ENCODE data around the gene GRIK1.
A peak's percentile ranks its signal among the peaks of the same experiment; 100 is the strongest.

Gene GRIK1

DNA sequence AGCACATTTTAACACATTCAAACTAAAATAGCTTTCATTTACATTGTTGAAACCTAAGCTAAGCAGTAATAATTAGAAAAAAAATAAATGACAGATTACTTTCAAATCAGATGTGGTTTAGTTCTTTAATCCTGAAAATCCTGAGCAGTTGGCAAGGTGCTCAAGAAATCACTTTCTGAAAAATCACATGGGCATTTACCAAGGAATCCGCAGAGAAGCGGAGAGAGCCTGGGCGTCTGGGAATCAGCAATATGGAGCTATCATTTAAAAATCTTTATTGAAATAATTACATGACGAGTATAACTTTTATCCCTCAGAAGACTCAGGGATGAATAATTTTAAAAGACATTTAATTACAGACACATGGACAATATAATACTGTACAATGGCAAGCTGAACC lies 30.2 kb downstream of the GRIK1 start:
- DNase-seq (ENCODE audit: low spot score): peak; percentile 66

GRCh38 chr21:29904359-29905282 lies 35.2 kb downstream of the GRIK1 start:
- no peak for DNase-seq (ENCODE audit: low spot score)

DNA sequence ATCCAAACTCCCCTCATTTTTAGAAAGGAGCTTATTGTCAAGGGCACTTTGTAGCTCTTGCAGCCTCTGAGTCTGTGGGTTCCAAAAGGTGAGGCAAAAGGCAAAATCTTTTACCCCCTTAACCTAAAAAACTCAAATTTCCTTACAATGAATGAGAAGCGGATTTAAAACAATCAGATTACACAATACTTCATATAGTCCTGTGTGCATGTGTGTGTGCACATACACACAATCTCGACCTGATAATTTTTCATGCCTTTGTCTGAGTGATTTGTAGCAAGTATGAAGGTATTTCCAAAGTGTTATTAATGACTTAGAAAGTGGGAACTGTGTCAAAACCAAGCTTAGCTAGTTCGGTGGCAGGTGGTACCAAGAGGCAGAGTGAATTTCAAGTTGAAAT lies 42.9 kb downstream of the GRIK1 start:
- no peak for DNase-seq (ENCODE audit: low spot score)

- DNase-seq (ENCODE audit: low spot score): no peak
Measured at GRCh38 chr21:29893687-29894086, 46.1 kb downstream of the GRIK1 start.

GRCh38 chr21:29892379-29892778 lies 47.4 kb downstream of the GRIK1 start:
- no peak for DNase-seq (ENCODE audit: low spot score)

GRCh38 chr21:29888437-29888836 lies 51.4 kb downstream of the GRIK1 start:
- no peak for DNase-seq (ENCODE audit: low spot score)

DNA sequence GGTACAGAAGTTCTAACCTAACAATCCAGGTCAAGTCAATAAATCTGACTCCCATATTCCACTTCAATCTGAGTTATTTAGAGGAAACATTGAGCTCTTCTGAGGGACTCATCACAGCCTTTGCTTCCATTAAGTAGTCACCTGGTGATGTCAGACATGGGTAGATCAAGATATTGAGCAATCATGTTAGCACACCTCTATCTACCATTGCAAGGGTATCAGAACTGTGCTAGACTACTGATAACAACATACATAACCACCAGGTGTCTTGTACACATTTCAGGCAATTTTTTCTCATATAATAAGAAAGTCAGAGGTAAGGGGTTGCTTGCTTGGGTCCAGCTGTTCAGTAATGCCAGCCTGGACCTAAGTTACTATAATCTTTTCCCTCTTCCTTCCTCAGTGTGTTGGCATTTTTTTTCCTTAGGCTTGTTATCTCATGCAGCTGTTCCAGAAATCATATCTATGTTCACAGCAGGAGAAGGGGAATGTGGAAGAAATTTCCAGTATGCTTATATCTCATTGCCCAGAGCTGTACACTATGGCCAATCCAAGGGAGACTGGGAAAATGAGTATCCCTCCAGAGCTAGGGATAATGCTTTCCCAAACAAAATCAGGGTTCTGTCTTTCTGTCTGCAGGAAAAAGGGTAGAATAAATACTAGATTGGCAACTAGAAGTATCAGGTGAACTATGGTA lies 52.3 kb downstream of the GRIK1 start:
- no peak for DNase-seq (ENCODE audit: low spot score)

- DNase-seq (ENCODE audit: low spot score): no peak
Measured at GRCh38 chr21:29885491-29885890, 54.3 kb downstream of the GRIK1 start.

DNA sequence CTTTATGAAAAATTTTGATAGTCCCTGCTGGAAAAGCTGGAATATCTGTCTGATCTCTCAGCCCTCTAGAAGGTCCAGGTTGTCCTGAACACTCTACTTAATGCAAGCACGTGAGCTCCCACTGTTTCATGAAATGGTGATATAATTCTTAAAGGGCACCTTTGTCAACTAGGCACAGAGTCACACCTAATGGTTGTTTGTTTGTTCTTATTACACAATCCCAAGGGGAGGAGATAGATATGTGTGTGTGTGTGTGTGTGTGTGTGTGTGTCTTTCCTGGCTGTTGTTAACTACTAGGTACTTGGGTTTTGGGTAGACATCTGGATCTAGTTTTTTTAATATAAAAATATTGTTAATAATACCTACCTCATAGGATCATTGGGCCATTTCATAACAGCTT lies 63.9 kb downstream of the GRIK1 start:
- DNase-seq (ENCODE audit: low spot score): no peak

- no peak for DNase-seq (ENCODE audit: low spot score)
Measured at GRCh38 chr21:29875036-29875716, 64.6 kb downstream of the GRIK1 start.

GRCh38 chr21:29873908-29874307 lies 65.9 kb downstream of the GRIK1 start:
- DNase-seq (ENCODE audit: low spot score): no peak

DNA sequence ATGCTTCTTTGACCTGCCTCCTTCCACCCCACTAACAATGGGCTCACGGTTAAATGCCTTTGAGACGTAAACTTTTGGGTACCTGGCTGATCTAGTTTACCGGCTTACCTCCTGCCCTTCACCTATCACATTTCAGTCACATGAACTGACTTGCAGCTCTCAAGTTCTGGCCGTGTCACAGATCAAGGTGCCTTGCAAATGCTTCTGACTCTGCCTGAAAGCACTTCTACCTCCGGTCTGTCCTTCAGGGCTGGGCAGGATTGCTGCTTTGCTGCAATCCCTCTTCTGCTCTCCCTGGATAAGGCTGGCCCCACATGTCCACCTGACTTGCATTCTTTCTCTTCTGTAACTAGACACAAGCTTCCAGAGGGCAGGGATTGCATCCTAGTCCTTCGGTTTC lies 69.0 kb downstream of the GRIK1 start:
- no peak for DNase-seq (ENCODE audit: low spot score)

DNA sequence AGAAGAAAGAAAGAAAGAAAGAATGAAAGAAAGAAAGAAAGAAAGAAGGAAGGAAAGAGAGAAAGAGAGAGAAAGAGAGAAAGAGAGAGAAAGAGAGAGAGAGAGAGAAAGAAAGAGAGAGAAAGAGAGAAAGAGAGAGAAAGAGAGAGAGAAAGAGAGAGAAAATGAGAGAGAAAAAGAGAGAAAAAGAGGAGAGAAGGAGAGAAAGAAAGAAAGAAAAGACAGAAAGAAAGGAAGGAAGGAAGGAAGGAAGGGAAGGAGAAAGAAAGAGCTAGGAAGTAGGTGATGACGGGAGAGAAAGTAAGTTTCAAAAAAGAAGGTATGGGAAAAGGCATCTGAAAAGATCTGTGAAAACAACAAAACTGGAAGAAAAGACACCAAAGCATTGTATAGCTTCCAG lies 72.0 kb downstream of the GRIK1 start:
- DNase-seq (ENCODE audit: low spot score): no peak

DNA sequence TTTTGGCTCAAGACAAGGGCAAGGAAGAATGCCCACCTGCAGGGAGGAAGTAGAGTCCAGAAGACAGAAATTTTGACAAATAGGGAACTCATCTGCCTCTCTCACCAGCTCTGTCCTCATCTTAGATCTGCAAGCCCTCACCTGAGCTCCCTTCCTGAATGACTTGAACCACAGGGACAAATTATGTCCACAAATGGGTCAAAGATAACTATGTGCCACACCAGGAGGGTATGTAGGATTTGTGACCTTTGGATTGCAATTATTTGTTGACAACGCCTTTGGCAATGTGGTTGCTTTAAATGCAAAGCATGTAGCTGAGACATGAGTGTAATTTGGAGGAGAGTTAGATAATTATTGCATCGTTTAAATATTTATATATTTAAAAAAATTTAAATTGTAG lies 79.5 kb downstream of the GRIK1 start:
- DNase-seq (ENCODE audit: low spot score): no peak

DNA sequence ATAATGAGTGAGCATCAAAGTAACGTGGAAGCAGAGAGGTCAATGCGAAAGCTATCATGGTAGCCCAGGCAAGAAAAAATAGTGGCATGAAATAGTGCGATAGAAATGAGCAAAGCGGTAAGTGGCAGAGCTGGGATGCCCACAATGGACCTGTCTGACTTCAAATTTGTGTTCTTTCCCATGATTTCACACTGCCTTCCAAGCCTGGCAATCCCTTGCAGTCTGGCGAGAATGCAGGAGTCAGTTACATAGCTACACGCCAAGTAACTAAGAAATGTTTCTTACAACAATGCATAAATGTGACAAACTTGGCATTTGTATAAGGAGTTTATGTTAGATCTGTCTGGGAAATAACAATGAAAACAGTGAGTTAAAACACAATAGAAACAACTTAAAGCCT lies 82.6 kb downstream of the GRIK1 start:
- DNase-seq (ENCODE audit: low spot score): no peak

GRCh38 chr21:29854795-29855194 lies 85.0 kb downstream of the GRIK1 start:
- no peak for DNase-seq (ENCODE audit: low spot score)

- DNase-seq (ENCODE audit: low spot score): no peak
Measured at GRCh38 chr21:29851611-29852010, 88.2 kb downstream of the GRIK1 start.

DNA sequence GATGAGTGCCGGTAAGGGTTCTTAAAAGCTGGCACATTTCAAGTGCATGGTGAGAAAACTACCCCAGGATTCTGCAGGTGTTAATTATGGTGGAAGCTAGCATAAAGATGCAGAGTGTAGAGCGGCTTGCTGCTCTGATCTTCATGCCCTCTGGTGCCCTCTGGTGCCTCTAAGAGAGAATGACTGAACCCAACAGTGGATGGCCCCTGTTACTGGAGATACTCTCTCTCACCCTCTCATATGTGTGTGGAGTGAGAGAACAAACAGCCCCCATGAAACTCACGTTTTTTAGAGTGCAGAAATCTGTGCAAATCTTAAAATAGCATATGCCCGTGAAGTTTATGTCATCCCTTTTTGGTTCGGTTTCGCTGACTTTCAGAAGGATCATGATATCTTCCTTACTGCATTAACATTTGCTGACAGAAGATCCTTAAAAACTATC lies 90.0 kb downstream of the GRIK1 start:
- peak; percentile 76 for DNase-seq (ENCODE audit: low spot score)

- no peak for DNase-seq (ENCODE audit: low spot score)
Measured at GRCh38 chr21:29843804-29844203, 96.0 kb downstream of the GRIK1 start.

DNA sequence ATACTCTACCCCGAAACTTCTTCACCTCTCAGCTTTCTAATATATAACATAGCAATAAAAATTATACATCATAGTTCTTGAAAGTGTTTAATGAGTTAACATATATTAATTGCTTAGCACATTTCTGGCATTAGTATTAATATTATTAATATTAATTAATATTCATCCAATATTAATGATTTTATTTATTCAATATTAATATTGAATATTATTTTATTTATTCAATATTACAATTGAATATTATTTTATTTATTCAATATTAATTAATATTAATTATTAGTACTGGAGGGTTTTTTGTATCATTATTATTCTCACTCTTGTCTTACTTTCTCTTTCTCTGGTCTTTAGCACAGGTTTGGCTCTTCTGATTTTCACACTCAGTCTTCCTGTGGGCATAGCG lies 105.2 kb downstream of the GRIK1 start:
- no peak for DNase-seq (ENCODE audit: low spot score)

DNA sequence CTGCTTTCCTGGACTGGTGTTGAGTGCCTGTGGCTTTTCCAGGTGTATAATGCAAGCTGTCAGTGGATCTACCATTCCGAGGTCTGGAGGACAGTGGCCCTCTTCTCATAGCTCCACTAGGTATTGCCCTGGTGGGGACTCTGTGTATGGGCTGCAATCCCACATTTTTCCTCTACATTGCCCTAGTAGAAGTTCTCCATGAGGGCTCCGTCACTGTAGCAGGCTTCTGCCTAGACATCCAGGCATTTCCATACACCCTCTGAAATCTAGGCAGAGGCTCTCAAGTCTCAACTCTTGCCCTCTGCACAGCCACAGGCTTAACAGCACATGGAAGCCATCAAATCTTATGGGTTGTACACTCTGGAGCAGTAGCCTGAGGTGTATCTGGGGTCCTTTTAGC lies 107.6 kb downstream of the GRIK1 start:
- no peak for DNase-seq (ENCODE audit: low spot score)

DNA sequence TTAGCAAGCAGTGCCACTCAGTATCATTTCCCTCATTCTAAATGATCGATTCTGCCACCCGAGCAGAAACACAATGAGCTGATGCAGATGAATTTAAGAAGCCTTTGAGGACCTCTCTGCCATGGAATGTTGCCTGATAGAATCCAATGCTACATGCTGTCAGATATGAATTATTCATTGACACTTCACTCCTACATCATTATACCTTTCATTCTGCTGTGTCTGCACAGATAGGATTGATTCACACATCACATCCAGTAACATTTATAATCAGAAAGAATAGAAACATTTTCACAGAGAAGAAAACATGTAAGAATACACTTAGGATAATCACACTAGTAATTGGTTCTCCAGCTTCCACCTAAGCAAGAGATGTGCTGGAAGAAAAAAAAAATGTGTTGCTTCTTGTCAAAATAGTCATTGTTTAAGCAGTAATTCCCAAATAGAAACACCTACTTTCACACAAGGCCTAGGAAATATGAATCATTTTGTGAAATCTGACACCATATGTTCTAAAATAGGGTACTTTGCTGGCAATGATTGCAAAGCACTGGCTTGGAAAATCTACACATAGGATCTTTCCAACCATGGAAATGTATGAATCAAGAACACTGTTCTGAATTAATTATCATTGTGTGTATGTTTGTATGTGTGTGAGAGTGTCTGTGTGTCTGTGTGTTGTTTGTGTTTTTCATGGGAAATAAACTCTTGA lies 110.1 kb downstream of the GRIK1 start:
- DNase-seq (ENCODE audit: low spot score): no peak
